Panc1 (cell line): ENCODE data around the gene DENND2A. TPM values are rescaled to one million over a fixed set of nuclear protein-coding genes. Genes with fewer than 3 reads are reported as not detected.

ENCODE experiments used
- ATAC-seq: fragments of 200-7000 bp; cut with Tn5 transposase; 2 replicates; pipeline ENCODE4 v1.9.1; 2020; ENCODE audit warnings: mild to moderate bottlenecking, moderate library complexity
- BruUV-seq: library from RNA; stranded (reverse); fragments of 400-500 nt; replicated peaks from 2 replicates; lab custom pipeline; 2021; lab: Mats Ljungman, UMichigan
- CTCF ChIA-PET: fragments of 300-600 bp; sonication (Branson Sonifier 250); formaldehyde crosslinking; loops from one replicate; lab custom pipeline; 2022; ENCODE audit warnings: antibody characterized with exemption; lab: Charles Lee
- POLR2A ChIA-PET: fragments of 300-600 bp; sonication (Branson Sonifier 250); formaldehyde crosslinking; loops from one replicate; lab custom pipeline; 2022; ENCODE audit warnings: antibody characterized with exemption; lab: Charles Lee
- DNase-seq: peaks from one replicate; pipeline ENCODE4 v3.0.0-alpha.2; 2010; ENCODE audit warnings: low read depth, low spot score
- H3K27ac ChIP-seq: 2 replicates; pipeline ENCODE4 v1.5.1; 2011; ENCODE audit warnings: mild to moderate bottlenecking, low read length, inconsistent platforms
- H3K27me3 ChIP-seq: fragments of 200-500 bp; sonication (Bioruptor generic); 2 replicates; pipeline ENCODE4 v1.6.0; 2014; ENCODE audit warnings: low read length, inconsistent platforms; ENCODE audit not compliant: control insufficient read depth, insufficient read depth
- H3K36me3 ChIP-seq: fragments of 200-500 bp; sonication (Bioruptor generic); 2 replicates; pipeline ENCODE4 v1.5.1; 2014; ENCODE audit warnings: inconsistent platforms, mild to moderate bottlenecking, low read length, moderate library complexity; ENCODE audit not compliant: control insufficient read depth, insufficient read depth
- H3K4me1 ChIP-seq: 2 replicates; pipeline ENCODE4 v1.5.1; 2011; ENCODE audit warnings: inconsistent platforms, mild to moderate bottlenecking, low read length, moderate library complexity; ENCODE audit not compliant: control insufficient read depth, insufficient read depth
- H3K4me3 ChIP-seq, 2 experiments: 2 replicates each; pipeline ENCODE4 v1.5.1; 2011 to 2012; ENCODE audit warnings: low read depth in 2 of 2, low read length in 2 of 2, mild to moderate bottlenecking in 2 of 2, inconsistent platforms in 1 of 2, moderate library complexity in 1 of 2
- H3K9me3 ChIP-seq: fragments of 200-500 bp; sonication (Bioruptor generic); 2 replicates; pipeline ENCODE4 v1.5.1; 2014; ENCODE audit warnings: low read depth, mild to moderate bottlenecking, inconsistent platforms, low read length, moderate library complexity; ENCODE audit not compliant: control insufficient read depth, insufficient read depth
- CTCF ChIP-seq: fragments of 450-650 bp; IDR thresholded peaks from 2 replicates; pipeline ENCODE4 v1.5.1; 2017; ENCODE audit warnings: mild to moderate bottlenecking
- POLR2AphosphoS5 ChIP-seq: IDR thresholded peaks from 2 replicates; pipeline ENCODE4 v1.6.1; 2012; ENCODE audit warnings: mild to moderate bottlenecking, low read depth, low read length, moderate library complexity
- REST ChIP-seq, 2 experiments: IDR thresholded peaks; 2 replicates each; pipeline ENCODE4 v1.6.1; 2011 to 2012; ENCODE audit warnings: low read depth in 2 of 2, control low read depth in 1 of 2, low read length in 1 of 2, mild to moderate bottlenecking in 1 of 2, moderate library complexity in 1 of 2; ENCODE audit not compliant: insufficient read depth in 1 of 2
- SIN3A ChIP-seq: IDR thresholded peaks from 2 replicates; pipeline ENCODE4 v1.6.1; 2012; ENCODE audit warnings: low read depth, mild to moderate bottlenecking, low read length, moderate library complexity, borderline replicate concordance; ENCODE audit not compliant: insufficient read depth
- TCF7L2 ChIP-seq: IDR thresholded peaks from 2 replicates; pipeline ENCODE4 v1.6.1; 2011; ENCODE audit warnings: mild to moderate bottlenecking, low read depth, low read length, inconsistent platforms
- in situ Hi-C: cut with HindIII; loops from 2 replicates; pipeline ENCODE4 v1.10.0; 2016; ENCODE audit warnings: low sequenced_read_pairs, low pct_unique_long_range_greater_than_20kb
- intact Hi-C: fragments of 100-400 bp; cut with micrococcal nuclease; formaldehyde crosslinking; loops from one replicate; pipeline ENCODE4 v1.10.0; 2022; ENCODE audit not compliant: unreplicated experiment
- total RNA-seq: library from RNA; stranded (reverse); gene quantifications from one replicate; pipeline ENCODE4 v1.2.1, GENCODE V29; 2021; ENCODE audit not compliant: unreplicated experiment

The DENND2A gene
- total RNA-seq, 1 experiment from 2014 or later = 1.4 TPM

- H3K27ac ChIP-seq = no peak overlapping the region
- no peaks in the 10 kb centered on the region for H3K27me3 ChIP-seq
- no peak for DNase-seq
- H3K36me3 ChIP-seq = no peaks in the 10 kb centered on the region
- intact Hi-C loops (no loop called here), in situ Hi-C loops (no loop called here)
- no peaks in the 10 kb centered on the region for H3K4me1 ChIP-seq
- CTCF ChIA-PET = no interaction called here
- TF ChIP-seq SIN3A (no peak), CTCF (no peak), REST (IDR thresholded peaks at IDR 0.05; ENCODE audit: insufficient read depth in 1 of 2, low read depth in 2 of 2, low read length in 1 of 2) (no peak), TCF7L2 (no peak), POLR2AphosphoS5 (no peak)
- H3K9me3 ChIP-seq = no peaks in the 10 kb centered on the region
- no peak for ATAC-seq
- H3K4me3 ChIP-seq = no peak overlapping the region
- POLR2A ChIA-PET = no interaction called here
- no TSS peak for BruUV-seq
Observed at GRCh38 chr7:140618306-140618705, 22.3 kb downstream of the DENND2A start.

- no peak for DNase-seq
- TF ChIP-seq POLR2AphosphoS5 (no peak), CTCF (no peak), TCF7L2 (no peak)
- CTCF ChIA-PET = no interaction called here
- H3K9me3 ChIP-seq = no peaks in the 10 kb centered on the region
- no TSS peak for BruUV-seq
- POLR2A ChIA-PET = interaction anchor here (0.5 to 0.6 kb wide), 2 partner anchors 253 to 1649 kb away, joined by 5 to 9 read pairs; no protein-coding TSS in a partner anchor
- H3K27me3 ChIP-seq = no peaks in the 10 kb centered on the region
- no peaks in the 10 kb centered on the region for H3K4me1 ChIP-seq
- no peak overlapping the region for H3K4me3 ChIP-seq
- intact Hi-C loops (no loop called here), in situ Hi-C loops (no loop called here)
- no peak overlapping the region for H3K27ac ChIP-seq
- H3K36me3 ChIP-seq = no peaks in the 10 kb centered on the region
- ATAC-seq = no peak
Observed at GRCh38 chr7:140617081-140617480, 23.5 kb downstream of the DENND2A start.
